Erythroblast (primary cell): ENCODE measurements around the gene CD4.
A peak's percentile ranks its signal among the peaks of the same experiment; 100 is the strongest.

Source experiments
- DNase-seq, 2 experiments: peaks; one replicate each; lab custom pipeline; 2025; lab: John Stamatoyannopoulos, UW
- GATA1 ChIP-seq: IDR thresholded peaks from 2 replicates; pipeline ENCODE4 v1.6.1; 2011; ENCODE audit warnings: low read depth, mild to moderate bottlenecking, control low read depth, low read length, moderate library complexity
- POLR2A ChIP-seq: IDR thresholded peaks from 2 replicates; pipeline ENCODE4 v1.6.1; 2011; ENCODE audit warnings: mild to moderate bottlenecking, low read length

The CD4 gene

DNA sequence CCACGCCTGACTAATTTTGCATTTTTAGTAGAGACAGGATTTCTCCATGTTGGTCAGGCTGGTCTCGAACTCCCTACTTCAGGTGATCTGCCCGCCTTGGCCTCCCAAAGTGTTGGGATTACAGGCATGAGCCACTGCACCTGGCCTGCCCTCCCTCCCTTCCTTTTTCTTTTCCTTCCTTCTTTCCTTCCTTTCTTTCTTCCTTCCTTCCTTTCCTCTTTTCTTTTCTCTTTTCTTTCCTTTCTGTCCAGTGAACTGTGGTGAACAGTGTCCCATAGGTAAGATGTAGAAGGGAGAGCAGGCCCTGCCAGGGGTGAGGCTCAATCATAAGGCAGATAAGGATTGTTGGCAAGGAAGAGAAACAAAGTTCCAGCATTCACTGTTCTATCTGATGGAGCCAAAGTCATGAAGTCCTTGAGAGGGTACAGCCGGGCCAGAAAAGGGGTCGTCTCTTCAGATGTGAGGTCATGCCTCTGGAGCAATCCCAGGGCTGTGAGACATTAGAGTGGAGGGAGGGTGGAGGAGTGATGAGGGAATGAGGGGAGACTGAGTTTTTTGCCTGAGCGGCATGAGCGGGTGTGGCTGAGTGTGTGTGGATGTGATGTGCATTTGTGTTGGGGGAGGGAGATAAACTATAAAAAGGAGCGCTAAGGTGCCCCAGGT lies 32.2 kb upstream of the CD4 start:
- DNase-seq = peak; percentile 32 to 43
- TF ChIP-seq GATA1 = no peak
- no peak for TF ChIP-seq POLR2A

DNA sequence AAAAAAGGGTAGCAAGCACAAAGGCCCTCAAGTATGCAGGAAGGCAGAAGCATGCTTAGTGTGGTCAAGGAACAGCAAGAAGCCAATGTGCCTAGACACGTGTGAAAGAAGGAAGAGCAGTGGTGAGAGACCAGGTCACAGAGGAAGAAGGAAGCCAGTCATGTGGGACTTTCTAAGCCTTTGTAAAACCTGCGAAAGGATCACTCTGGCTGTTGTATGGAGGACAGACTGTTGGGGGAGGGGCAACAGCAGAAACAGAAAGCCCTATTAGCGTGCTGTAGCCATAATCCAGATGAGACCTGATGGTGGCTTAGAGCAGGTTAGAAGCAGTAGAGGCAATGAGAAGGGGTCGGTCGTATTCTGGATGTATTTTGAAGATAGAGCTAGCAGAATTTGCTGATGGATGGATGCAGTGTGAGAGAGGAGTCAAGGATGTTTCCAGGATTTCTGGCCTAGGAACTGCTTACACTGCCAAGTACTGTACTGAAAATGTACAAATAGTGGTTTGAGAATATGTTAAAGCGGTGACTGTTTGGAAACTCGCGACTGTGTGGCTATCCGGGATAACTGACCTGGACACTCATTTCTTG lies 30.7 kb upstream of the CD4 start:
- TF ChIP-seq GATA1 (no peak), POLR2A (no peak)
- no peak for DNase-seq

DNA sequence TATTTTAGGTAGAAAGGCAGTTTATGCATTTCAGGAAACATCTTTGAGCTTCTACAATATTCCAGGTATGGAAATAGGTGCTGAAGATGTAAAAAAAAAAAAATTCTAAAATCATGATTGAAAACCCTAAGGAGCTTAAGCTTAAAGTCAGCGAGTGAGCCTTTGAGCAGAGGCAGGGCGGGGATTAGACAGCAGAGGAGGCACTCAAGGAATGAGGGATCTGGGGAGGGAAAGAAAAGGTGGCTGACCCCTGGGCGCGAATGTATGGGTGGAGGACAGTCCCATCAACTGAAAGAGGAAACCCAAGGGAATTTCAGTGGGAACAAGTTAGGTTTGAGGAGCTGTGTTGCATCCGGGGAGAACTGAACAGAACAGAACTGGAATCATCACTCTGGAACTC lies 29.6 kb upstream of the CD4 start:
- TF ChIP-seq POLR2A (no peak), GATA1 (no peak)
- DNase-seq = no peak

DNA sequence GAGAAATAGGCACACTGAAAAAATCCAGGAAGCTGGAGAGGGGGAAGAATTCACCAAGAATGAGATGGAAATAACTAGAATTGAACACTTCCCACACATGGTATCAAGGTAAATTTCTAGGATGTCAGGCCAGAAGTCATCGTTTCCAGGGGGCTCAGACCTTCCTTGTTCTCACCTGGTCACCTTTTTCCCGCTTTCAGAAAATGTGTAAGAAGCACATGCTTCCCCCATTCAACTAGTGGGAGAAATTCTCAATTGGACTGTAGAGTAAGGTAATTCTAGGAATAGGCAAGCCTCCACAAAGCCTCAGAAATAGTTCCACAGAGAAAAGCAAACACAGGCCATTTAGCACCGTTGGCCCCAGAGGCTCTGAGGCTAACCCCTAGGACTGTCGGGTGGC lies 25.9 kb upstream of the CD4 start:
- DNase-seq = no peak
- TF ChIP-seq GATA1 = no peak
- TF ChIP-seq POLR2A = no peak

DNA sequence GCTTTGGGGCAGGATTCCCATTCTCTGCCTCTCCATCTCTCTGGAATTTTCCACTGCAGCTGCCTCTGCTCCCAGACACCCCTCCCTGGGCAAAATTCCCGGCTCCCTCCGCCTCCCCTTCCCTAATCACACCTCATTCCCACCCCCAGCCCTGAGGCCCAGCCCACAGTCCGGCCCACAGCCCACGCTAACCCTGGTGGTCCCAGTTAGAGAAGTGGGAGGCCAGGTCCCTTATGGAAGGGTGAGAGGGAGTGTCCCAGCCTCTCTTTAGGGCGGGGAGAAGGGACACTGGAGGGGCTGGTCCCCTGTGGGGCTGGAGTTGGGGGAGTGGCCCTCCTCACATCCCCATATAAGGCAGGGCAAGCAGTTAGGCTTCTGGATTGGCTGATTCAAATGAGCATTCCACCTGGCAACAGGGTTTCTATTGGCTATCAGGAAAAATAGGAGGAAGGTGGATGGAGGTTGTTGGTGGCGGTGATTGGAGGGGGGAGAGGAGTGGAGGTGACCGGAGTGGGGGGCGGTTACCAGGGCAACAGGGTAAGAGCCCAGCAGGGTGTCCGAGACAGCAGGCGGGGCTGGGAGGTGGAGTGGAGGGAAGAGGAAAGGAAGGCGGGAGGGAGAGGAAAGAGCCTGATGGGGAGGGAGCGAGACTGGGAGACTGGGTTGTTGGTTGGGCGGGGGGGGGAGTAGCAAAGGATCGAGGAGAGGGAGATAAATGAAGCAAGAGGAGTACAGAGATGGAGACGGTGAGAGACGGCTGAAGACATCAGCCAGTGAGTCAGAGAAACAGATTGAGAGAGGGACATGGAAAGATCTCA lies 25.1 kb upstream of the CD4 start:
- DNase-seq = peak; percentile 70 to 75
- no peak for TF ChIP-seq GATA1
- TF ChIP-seq POLR2A = no peak

DNA sequence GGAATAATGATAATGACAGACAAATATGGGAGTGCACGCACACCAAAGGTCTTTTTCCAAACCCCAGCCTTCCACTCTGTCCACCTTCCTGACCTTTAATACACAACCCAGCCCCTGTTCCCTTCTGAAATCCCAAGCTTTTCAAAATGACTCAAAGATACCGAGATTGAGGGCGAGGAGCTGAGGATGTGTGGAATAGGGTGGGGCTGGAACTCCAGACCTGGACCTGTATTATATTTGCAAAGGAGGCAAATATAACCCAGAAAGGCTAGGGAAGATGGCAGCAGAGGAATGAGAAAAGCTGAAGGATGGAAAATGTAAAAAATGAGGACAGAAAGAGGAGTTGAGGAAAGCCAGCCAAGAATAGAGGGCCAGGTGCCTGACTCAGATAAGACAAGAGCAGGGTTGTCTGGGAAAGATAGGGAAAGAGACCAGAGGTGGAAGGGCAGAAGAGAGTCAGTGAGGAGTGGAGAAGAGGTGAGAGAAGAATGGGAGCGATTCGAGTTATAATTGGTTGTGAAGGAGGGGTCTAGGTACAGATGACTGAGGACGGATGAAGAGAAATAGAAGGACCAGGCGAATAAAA lies 24.2 kb upstream of the CD4 start:
- TF ChIP-seq GATA1 (peak; percentile 33), POLR2A (peak; percentile 39)
- peak; percentile 75 to 77 for DNase-seq

DNA sequence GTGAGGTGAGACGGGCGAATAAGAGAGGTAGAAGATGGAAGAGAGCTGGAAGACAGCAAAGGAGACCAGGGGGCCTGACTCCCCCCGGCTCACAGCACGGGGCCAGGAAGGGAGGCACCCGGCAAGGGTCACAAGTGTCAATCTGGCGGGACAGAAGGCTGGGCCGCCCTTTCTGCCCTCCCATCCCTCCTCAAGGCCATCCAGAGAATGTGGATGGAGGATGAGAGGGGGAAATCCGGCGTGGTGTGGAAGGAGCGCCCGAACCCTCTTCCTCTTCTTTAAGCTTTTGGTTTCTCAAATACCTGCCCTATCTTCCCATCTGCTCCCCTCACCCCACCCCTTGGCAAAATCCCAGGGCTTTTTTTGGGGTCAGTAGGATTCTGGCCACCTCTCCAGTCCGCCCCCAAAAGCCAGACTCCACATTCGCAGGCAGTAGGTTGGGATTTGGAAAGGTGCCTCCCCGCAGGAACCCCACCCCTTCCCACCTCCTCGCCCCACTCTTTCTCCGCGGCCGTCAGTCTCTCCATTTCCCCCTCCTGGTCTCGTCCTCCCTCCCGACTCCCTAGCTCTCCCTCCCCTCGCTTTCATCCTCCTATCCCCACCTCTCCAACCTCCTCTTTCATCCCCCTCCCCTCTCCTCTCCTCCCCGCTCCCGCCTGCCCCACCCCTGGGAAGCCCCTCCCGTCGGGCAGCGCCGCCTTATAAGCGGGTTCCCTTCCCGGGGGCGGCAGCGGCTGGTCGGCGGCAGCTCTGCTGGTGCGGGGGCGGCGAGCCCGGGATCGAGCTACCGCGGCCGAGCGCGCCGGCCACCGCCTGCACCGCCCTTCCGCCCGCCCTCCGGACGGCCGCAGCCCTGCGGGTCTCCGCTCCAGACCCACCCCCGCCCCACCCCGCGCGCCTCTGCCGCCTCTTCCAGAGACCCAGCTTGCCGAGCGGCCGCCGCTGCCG lies 23.4 kb upstream of the CD4 start, which contains the start of gene PTMS:
Gene PTMS, plus strand, starts transcription at position 730 of the 948 bp plus-strand sequence. CDS start 343 bp downstream, outside the sequence.
- TF ChIP-seq GATA1 (no peak), POLR2A (no peak)
- DNase-seq = peak; percentile 46 to 68

DNA sequence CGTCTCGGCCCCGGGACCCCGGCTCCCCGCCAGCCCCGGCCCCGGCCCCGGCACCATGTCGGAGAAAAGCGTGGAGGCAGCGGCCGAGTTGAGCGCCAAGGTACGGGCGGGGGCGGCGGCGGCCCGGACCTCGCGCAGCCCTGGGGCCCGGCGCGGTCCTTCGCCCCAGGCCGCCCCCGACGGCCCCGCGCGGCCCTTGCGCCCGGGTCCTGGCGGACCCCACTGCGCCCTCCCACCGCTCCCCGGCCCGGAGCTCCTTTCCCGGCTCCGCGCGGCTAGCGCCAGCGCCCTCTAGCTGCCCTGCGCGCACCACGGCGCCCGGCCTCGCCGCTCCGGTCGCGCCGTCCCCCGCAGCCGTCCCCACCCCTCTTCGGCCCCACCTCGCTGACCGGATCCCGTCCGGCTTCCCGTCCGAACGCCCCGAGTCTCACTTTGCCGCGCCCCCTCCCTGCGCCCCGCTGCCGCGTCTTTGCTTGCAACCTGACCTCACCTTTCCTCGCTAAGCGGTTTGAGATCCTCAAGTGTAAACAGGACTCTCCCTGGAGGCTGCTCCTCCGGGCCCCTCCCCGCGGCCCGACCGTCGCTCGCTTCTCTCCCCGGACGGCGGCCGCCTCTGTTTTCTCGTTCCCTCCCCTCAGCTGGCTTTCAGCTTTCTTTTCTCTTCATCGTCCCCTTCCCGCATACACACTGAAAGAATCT lies 22.5 kb upstream of the CD4 start:
- DNase-seq = peak; percentile 71 to 86
- no peak for TF ChIP-seq GATA1
- TF ChIP-seq POLR2A = no peak

DNA sequence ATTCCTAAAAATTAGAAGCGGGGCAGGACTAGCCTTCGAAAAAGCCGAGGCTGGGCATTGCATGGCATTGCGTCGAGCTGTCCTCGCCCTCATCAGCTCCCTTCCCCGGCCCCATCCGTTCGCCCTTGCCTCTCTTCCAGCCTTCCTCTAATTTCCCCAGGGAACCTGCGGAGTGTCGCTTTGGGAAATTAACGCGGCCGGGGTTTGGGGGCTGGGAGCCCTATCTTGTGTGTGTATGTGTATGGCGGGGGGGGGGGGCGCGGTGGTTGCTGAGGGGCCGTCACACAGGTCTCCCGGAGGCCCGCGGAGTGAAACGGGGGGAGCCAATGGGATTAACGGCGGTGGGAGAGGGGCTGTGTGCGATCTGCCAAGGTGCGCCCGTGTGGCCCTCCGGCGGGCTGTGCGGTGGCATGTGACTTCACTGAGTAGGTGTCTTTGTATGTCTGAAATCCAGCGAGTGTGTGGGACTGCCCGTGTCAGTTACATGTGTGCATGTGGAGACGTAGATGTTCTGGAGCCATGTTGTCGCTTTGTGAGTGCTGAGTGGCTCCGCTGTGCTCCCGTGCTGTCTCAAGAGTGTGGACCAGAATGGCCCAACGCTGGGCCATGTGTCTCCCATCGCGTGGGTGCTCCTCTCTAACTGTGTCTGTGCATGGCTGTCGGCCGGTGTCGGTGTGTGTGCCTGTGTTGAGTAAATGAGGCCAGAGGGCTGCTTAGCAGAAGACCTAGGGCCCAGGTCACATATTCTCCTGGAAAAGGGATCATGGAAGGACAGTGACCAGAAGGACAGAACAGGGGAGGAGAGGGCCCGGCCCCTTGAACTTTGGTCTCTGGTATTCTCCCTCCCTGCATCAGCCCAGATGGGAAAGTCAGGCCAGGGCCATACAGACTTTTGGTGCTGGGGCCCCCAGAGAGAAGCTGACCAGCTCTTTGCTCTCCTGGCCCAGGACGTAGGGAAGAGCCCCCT lies 21.7 kb upstream of the CD4 start:
- TF ChIP-seq GATA1 (no peak), POLR2A (no peak)
- peak in 1 of 2 experiments; percentile 83 for DNase-seq

DNA sequence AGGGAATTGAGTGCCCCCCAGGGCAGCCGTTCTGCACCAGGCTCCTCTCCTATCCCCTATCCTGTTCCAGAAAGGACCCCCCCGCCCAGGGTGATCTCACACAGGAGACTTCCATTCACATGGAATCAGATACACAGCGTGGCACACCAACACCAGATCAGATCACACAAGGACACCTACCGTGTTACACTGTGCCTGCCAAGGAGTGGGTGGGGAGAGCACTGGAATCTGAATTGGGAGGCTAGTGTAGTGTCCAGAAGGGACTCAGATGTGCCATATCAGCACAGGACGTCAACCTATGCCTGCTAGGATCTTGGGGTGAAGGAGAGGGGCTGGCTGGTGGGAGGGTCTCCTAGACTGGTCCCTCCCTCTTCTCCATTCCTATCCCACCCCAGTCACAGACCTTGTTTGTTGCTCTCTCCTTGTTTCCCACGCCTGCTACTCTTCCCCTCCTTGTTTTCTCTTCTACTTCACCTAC lies 20.9 kb upstream of the CD4 start:
- no peak for DNase-seq
- TF ChIP-seq POLR2A = no peak

DNA sequence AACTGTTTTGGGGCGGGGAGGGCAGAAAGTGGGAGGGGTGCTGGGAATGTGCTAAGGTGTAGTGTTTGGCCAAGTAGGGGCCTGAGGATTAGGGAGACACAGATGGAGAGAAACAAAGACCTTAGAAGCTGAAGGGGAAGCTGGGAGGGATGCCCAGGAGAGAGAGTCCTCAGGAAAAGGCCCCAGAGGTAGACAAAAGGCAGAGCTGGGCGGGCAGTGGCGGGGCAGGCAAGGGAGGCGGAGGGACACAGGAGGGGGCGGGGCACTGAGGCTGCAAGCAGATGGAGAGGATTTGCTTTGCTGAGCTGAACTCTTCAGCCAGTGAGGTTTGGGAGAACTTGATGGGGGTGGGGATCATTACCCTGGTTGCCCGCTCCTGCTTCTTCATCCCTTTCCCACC lies 20.3 kb upstream of the CD4 start:
- TF ChIP-seq POLR2A = no peak
- peak; percentile 32 to 48 for DNase-seq
